ENCODE results near the gene CARD9.
A peak's percentile ranks its signal among the peaks of the same experiment; 100 is the strongest.

Gene CARD9

GRCh38 chr9:136361754-136362449 is 11.6 kb downstream of the CARD9 start:
- ChIA-PET CTCF (interaction anchor here (0.5 to 2.2 kb wide), 9 partner anchors 10 to 326 kb away, joined by 3 to 13 read pairs (median 4); no protein-coding TSS in a partner anchor), POLR2A (interaction anchor here (1.0 to 3.4 kb wide), 8 partner anchors 17 to 366 kb away, joined by 3 to 45 read pairs (median 12); no protein-coding TSS in a partner anchor)
- H3K36me3 ChIP-seq (ENCODE audit: control insufficient read depth in 2 of 2, insufficient read depth in 1 of 2, low read length in 2 of 2): peaks cover 0 to 14% of the 10 kb centered on the region in 2 experiments; a peak in 1 of 3 replicates
- H3K4me1 ChIP-seq (ENCODE audit: control insufficient read depth, insufficient read depth, low read length): no peaks in the 10 kb centered on the region; the same call in 1 of the 2 replicates
- H3K27ac ChIP-seq (ENCODE audit: extremely low read depth, low read depth, low read length): no peak overlapping the region
- no peak for TF ChIP-seq ZNF155 (tag by site-specific recombination; IDR thresholded peaks at IDR 0.05)
- no peak overlapping the region for H3K4me3 ChIP-seq (ENCODE audit: low read depth, low read length)
- no peaks in the 10 kb centered on the region for H3K9me3 ChIP-seq (ENCODE audit: control insufficient read depth, insufficient read depth, low read depth, low read length)

DNA sequence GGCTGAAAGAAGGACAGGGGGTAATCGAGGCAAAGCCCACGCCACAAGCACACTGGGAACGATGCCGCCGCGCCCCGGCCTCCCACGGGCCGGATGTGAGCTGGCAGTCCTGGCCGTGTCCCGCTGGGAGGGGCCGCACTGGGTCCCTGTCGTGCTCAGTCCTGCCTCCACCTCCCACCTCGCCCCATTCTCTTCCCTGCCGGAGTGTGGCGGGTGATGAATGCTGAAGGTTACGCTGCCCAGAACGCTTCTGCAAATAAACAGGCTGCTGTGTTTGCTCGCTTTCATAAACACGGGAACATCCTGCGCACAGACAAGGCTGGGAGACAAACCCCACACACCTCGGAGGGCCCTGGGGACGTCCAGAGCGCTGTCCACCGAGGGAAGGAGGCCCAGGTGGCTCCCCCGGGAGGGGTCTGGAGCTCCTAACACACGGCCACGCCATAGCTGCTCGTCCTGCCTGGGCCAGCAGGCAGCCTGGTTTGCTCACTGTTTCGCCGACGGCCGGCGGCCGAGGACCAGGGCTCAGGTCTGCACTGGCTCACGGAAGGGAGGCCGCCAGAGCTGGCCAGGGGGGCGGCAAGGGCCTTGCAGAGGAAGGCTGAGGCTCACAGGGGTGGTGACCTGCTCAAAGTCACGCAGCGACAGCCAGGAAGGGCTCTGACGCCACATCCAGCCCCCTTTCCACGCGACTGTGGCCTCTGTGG is 12.3 kb downstream of the CARD9 start:
- ChIA-PET CTCF (interaction anchor here (0.5 to 0.9 kb wide), 2 partner anchors 78 to 124 kb away, joined by 4 read pairs; no protein-coding TSS in a partner anchor), POLR2A (interaction anchor here (3.4 kb wide), 1 partner anchor 16 kb away, joined by 45 read pairs; no protein-coding TSS in a partner anchor)
- H3K9me3 ChIP-seq (ENCODE audit: control insufficient read depth, insufficient read depth, low read depth, low read length): no peaks in the 10 kb centered on the region
- no peaks in the 10 kb centered on the region; the same call in 1 of the 2 replicates for H3K4me1 ChIP-seq (ENCODE audit: control insufficient read depth, insufficient read depth, low read length)
- H3K27ac ChIP-seq (ENCODE audit: extremely low read depth, low read depth, low read length): no peak overlapping the region
- peaks cover 0 to 21% of the 10 kb centered on the region in 2 experiments; a peak in 1 of 3 replicates for H3K36me3 ChIP-seq (ENCODE audit: control insufficient read depth in 2 of 2, insufficient read depth in 1 of 2, low read length in 2 of 2)
- H3K4me3 ChIP-seq (ENCODE audit: low read depth, low read length): no peak overlapping the region
- TF ChIP-seq IKZF3 (tag by site-specific recombination; IDR thresholded peaks at IDR 0.05) (0 out of 2 replicates have a peak, but pooled peaks have one; percentile 4), ZNF26 (tag by site-specific recombination; IDR thresholded peaks at IDR 0.05) (peak; percentile 64; the same call in 1 of the 2 replicates), ZNF114 (tag by site-specific recombination; IDR thresholded peaks at IDR 0.05) (no peak), ZNF184 (tag by site-specific recombination; IDR thresholded peaks at IDR 0.05) (no peak)

GRCh38 chr9:136359774-136360718 is 13.4 kb downstream of the CARD9 start:
- Histone ChIP-seq H3K4me1 (ENCODE audit: control insufficient read depth, insufficient read depth, low read length) (no peaks in the 10 kb centered on the region; the same call in 1 of the 2 replicates), H3K36me3 (ENCODE audit: control insufficient read depth in 2 of 2, insufficient read depth in 1 of 2, low read length in 2 of 2) (peaks cover 0 to 25% of the 10 kb centered on the region in 2 experiments; a peak in 1 of 3 replicates), H3K27ac (ENCODE audit: extremely low read depth, low read depth, low read length) (no peak overlapping the region), H3K9me3 (ENCODE audit: control insufficient read depth, insufficient read depth, low read depth, low read length) (no peaks in the 10 kb centered on the region), H3K4me3 (ENCODE audit: low read depth, low read length) (no peak overlapping the region)
- TF ChIP-seq ZNF600 (tag by site-specific recombination; IDR thresholded peaks at IDR 0.05) (peak; percentile 25; the same call in 1 of the 2 replicates), GLIS2 (tag by site-specific recombination; IDR thresholded peaks at IDR 0.05) (peak; percentile 28; the same call in 1 of the 2 replicates), ZFHX2 (tag by site-specific recombination; conservative IDR thresholded peaks at IDR 0.05) (peak; percentile 60; the same call in 1 of the 2 replicates), ZNF155 (tag by site-specific recombination; IDR thresholded peaks at IDR 0.05) (no peak), EGR2 (tag by site-specific recombination; IDR thresholded peaks at IDR 0.05; ENCODE audit: low read depth) (peak; percentile 65; the same call in 1 of the 2 replicates), BCL11A (tag by site-specific recombination; IDR thresholded peaks at IDR 0.05; ENCODE audit: low read depth) (no peak), ZNF112 (tag by site-specific recombination; IDR thresholded peaks at IDR 0.05) (no peak)
- TF ChIP-seq, protein P1, sequence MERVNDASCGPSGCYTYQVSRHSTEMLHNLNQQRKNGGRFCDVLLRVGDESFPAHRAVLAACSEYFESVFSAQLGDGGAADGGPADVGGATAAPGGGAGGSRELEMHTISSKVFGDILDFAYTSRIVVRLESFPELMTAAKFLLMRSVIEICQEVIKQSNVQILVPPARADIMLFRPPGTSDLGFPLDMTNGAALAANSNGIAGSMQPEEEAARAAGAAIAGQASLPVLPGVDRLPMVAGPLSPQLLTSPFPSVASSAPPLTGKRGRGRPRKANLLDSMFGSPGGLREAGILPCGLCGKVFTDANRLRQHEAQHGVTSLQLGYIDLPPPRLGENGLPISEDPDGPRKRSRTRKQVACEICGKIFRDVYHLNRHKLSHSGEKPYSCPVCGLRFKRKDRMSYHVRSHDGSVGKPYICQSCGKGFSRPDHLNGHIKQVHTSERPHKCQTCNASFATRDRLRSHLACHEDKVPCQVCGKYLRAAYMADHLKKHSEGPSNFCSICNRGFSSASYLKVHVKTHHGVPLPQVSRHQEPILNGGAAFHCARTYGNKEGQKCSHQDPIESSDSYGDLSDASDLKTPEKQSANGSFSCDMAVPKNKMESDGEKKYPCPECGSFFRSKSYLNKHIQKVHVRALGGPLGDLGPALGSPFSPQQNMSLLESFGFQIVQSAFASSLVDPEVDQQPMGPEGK (tag by site-specific recombination; IDR thresholded peaks at IDR 0.05): no peak
- TF ChIP-seq, protein P2, sequence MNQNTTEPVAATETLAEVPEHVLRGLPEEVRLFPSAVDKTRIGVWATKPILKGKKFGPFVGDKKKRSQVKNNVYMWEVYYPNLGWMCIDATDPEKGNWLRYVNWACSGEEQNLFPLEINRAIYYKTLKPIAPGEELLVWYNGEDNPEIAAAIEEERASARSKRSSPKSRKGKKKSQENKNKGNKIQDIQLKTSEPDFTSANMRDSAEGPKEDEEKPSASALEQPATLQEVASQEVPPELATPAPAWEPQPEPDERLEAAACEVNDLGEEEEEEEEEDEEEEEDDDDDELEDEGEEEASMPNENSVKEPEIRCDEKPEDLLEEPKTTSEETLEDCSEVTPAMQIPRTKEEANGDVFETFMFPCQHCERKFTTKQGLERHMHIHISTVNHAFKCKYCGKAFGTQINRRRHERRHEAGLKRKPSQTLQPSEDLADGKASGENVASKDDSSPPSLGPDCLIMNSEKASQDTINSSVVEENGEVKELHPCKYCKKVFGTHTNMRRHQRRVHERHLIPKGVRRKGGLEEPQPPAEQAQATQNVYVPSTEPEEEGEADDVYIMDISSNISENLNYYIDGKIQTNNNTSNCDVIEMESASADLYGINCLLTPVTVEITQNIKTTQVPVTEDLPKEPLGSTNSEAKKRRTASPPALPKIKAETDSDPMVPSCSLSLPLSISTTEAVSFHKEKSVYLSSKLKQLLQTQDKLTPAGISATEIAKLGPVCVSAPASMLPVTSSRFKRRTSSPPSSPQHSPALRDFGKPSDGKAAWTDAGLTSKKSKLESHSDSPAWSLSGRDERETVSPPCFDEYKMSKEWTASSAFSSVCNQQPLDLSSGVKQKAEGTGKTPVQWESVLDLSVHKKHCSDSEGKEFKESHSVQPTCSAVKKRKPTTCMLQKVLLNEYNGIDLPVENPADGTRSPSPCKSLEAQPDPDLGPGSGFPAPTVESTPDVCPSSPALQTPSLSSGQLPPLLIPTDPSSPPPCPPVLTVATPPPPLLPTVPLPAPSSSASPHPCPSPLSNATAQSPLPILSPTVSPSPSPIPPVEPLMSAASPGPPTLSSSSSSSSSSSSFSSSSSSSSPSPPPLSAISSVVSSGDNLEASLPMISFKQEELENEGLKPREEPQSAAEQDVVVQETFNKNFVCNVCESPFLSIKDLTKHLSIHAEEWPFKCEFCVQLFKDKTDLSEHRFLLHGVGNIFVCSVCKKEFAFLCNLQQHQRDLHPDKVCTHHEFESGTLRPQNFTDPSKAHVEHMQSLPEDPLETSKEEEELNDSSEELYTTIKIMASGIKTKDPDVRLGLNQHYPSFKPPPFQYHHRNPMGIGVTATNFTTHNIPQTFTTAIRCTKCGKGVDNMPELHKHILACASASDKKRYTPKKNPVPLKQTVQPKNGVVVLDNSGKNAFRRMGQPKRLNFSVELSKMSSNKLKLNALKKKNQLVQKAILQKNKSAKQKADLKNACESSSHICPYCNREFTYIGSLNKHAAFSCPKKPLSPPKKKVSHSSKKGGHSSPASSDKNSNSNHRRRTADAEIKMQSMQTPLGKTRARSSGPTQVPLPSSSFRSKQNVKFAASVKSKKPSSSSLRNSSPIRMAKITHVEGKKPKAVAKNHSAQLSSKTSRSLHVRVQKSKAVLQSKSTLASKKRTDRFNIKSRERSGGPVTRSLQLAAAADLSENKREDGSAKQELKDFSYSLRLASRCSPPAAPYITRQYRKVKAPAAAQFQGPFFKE (tag by site-specific recombination; IDR thresholded peaks at IDR 0.05; ENCODE audit: borderline replicate concordance): no peak
- ChIA-PET CTCF (no interaction called here), POLR2A (no interaction called here)

Data from HEK293 (cell line).